GM12864 (cell line): ENCODE results near the gene PCDH19.

ENCODE experiments used
- DNase-seq: peaks from one replicate; pipeline ENCODE4 v3.0.0-alpha.2; 2011; ENCODE audit warnings: low read depth
- H3K4me3 ChIP-seq: 2 replicates; pipeline ENCODE4 v1.5.1; 2011; ENCODE audit warnings: mild to moderate bottlenecking, low read depth, low read length, control low read depth
- TF ChIP-seq, protein P1 (sequence below): IDR thresholded peaks from 2 replicates; pipeline ENCODE4 v1.5.1; 2011; ENCODE audit warnings: low read depth, mild to moderate bottlenecking, moderate library complexity, low read length, control low read depth, inconsistent platforms; ENCODE audit errors: missing control alignments

The PCDH19 gene

GRCh38 chrX:100410901-100411801 is 1.1 kb upstream of the PCDH19 start:
- TF ChIP-seq, protein P1, sequence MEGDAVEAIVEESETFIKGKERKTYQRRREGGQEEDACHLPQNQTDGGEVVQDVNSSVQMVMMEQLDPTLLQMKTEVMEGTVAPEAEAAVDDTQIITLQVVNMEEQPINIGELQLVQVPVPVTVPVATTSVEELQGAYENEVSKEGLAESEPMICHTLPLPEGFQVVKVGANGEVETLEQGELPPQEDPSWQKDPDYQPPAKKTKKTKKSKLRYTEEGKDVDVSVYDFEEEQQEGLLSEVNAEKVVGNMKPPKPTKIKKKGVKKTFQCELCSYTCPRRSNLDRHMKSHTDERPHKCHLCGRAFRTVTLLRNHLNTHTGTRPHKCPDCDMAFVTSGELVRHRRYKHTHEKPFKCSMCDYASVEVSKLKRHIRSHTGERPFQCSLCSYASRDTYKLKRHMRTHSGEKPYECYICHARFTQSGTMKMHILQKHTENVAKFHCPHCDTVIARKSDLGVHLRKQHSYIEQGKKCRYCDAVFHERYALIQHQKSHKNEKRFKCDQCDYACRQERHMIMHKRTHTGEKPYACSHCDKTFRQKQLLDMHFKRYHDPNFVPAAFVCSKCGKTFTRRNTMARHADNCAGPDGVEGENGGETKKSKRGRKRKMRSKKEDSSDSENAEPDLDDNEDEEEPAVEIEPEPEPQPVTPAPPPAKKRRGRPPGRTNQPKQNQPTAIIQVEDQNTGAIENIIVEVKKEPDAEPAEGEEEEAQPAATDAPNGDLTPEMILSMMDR, result no peak
- no peak overlapping the region for H3K4me3 ChIP-seq
- DNase-seq, result no peak

- no peak for DNase-seq
- TF ChIP-seq, protein P1, result no peak
- no peak overlapping the region for H3K4me3 ChIP-seq
These were observed 1.1 kb downstream of the PCDH19 start for GRCh38 chrX:100408713-100409609.

- TF ChIP-seq, protein P1, result no peak
- DNase-seq, result no peak
- H3K4me3 ChIP-seq, result no peak overlapping the region
These were observed 2.0 kb downstream of the PCDH19 start for GRCh38 chrX:100407784-100408712.

- DNase-seq, result no peak
- TF ChIP-seq, protein P1, result no peak
- H3K4me3 ChIP-seq, result no peak overlapping the region
These were observed 2.8 kb downstream of the PCDH19 start for GRCh38 chrX:100407147-100407783.

GRCh38 chrX:100405424-100405823 is 4.6 kb downstream of the PCDH19 start:
- no peak for DNase-seq
- H3K4me3 ChIP-seq, result no peak overlapping the region
- TF ChIP-seq, protein P1, result no peak

DNA sequence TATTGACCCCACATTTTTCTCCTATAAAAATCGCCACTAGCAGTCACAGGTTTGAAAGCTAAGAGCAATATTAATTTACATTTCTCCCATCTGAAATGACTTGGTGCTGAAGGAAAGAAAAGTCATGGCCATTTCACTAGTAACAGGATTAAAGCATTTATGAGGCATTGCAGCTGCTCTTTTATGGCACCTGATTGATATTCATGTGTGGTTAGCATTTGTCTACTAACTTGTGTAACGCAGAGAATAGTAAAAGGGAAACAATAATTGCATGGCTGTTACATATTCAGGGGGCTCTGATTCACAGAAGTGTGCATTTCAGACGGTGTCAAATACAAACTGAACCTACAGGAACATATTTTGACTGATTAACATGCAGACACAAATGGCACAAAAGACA is 5.2 kb downstream of the PCDH19 start:
- no peak for DNase-seq
- TF ChIP-seq, protein P1, result no peak
- H3K4me3 ChIP-seq, result no peak overlapping the region
